Trophoblast cell (in vitro differentiated cells and primary cell): Measurements from ENCODE around the gene ASPG.
A peak's percentile ranks its signal among the peaks of the same experiment; 100 is the strongest.

Source experiments
- DNase-seq, 2 donors: peaks; one replicate each; pipeline ENCODE4 v3.0.0-alpha.2; 2016
- H2AFZ ChIP-seq: 2 replicates; pipeline ENCODE4 v1.6.1; 2013; ENCODE audit warnings: low read length, moderate library complexity, mild to moderate bottlenecking; ENCODE audit not compliant: insufficient read depth, poor library complexity
- H2AK5ac ChIP-seq: 2 replicates; pipeline ENCODE4 v1.6.1; 2013; ENCODE audit warnings: mild to moderate bottlenecking, low read length
- H2BK120ac ChIP-seq: 2 replicates; pipeline ENCODE4 v1.6.1; 2013; ENCODE audit warnings: low read length, mild to moderate bottlenecking, moderate library complexity; ENCODE audit not compliant: insufficient read depth, poor library complexity
- H2BK12ac ChIP-seq: 2 replicates; pipeline ENCODE4 v1.6.1; 2013; ENCODE audit warnings: mild to moderate bottlenecking, low read length, moderate library complexity
- H2BK5ac ChIP-seq: 2 replicates; pipeline ENCODE4 v1.6.1; 2013; ENCODE audit warnings: low read length, low read depth, moderate library complexity, mild to moderate bottlenecking; ENCODE audit not compliant: poor library complexity
- H3K14ac ChIP-seq: 2 replicates; pipeline ENCODE4 v1.6.1; 2013; ENCODE audit warnings: mild to moderate bottlenecking, low read length
- H3K18ac ChIP-seq: 2 replicates; pipeline ENCODE4 v1.6.1; 2013; ENCODE audit warnings: mild to moderate bottlenecking, low read length
- H3K23ac ChIP-seq: 2 replicates; pipeline ENCODE4 v1.6.1; 2013; ENCODE audit warnings: low read length
- H3K27ac ChIP-seq: 2 replicates; pipeline ENCODE4 v1.5.1; 2013; ENCODE audit warnings: low read depth, mild to moderate bottlenecking, inconsistent platforms, low read length, moderate library complexity
- H3K27me3 ChIP-seq: 2 replicates; pipeline ENCODE4 v1.6.1; 2013; ENCODE audit warnings: inconsistent platforms, mild to moderate bottlenecking, low read length, moderate library complexity; ENCODE audit not compliant: insufficient read depth
- H3K36me3 ChIP-seq, 2 experiments: 1 replicate in 1 of 2; 2 replicates in 1 of 2; pipeline ENCODE4 v1.6.1; 2013; ENCODE audit warnings: low read length in 2 of 2, mild to moderate bottlenecking in 2 of 2, moderate library complexity in 1 of 2; ENCODE audit not compliant: insufficient read depth in 2 of 2, control insufficient read depth in 1 of 2
- H3K4ac ChIP-seq: 2 replicates; pipeline ENCODE4 v1.6.1; 2013; ENCODE audit warnings: low read depth, mild to moderate bottlenecking, low read length, moderate library complexity
- H3K4me1 ChIP-seq, 2 experiments: 1 replicate in 1 of 2; 2 replicates in 1 of 2; pipeline ENCODE4 v1.6.1; 2013; ENCODE audit warnings: low read length in 2 of 2, mild to moderate bottlenecking in 2 of 2, moderate library complexity in 1 of 2; ENCODE audit not compliant: insufficient read depth in 2 of 2, control insufficient read depth in 1 of 2
- H3K4me2 ChIP-seq: 2 replicates; pipeline ENCODE4 v1.6.1; 2013; ENCODE audit warnings: inconsistent platforms, mild to moderate bottlenecking, low read length, moderate library complexity
- H3K4me3 ChIP-seq: 2 replicates; pipeline ENCODE4 v1.5.1; 2013; ENCODE audit warnings: mild to moderate bottlenecking, low read depth, low read length, inconsistent platforms
- H3K79me1 ChIP-seq: one replicate; pipeline ENCODE4 v1.6.1; 2013; ENCODE audit warnings: low read length
- H3K79me2 ChIP-seq: 2 replicates; pipeline ENCODE4 v1.6.1; 2013; ENCODE audit warnings: low read length, mild to moderate bottlenecking; ENCODE audit not compliant: control insufficient read depth, insufficient read depth, poor library complexity
- H3K9ac ChIP-seq: 2 replicates; pipeline ENCODE4 v1.6.1; 2013; ENCODE audit warnings: mild to moderate bottlenecking, low read length
- H3K9me3 ChIP-seq: 2 replicates; pipeline ENCODE4 v1.6.1; 2013; ENCODE audit warnings: low read depth, mild to moderate bottlenecking, control low read depth, inconsistent platforms, low read length; ENCODE audit not compliant: insufficient read depth
- H4K12ac ChIP-seq: 2 replicates; pipeline ENCODE4 v1.6.1; 2013; ENCODE audit warnings: low read depth, mild to moderate bottlenecking, low read length, moderate library complexity
- H4K8ac ChIP-seq: 2 replicates; pipeline ENCODE4 v1.6.1; 2013; ENCODE audit warnings: low read depth, mild to moderate bottlenecking, low read length, moderate library complexity
- H4K91ac ChIP-seq: one replicate; pipeline ENCODE4 v1.6.1; 2013; ENCODE audit warnings: low read depth, mild to moderate bottlenecking, low read length, moderate library complexity
- WGBS: extraction: QIAGEN DNeasy Blood & Tissue Kit; methylation state at CpG from one replicate; pipeline ENCODE4 v1.1.7; 2013; ENCODE audit warnings: missing lambda C conversion rate; ENCODE audit not compliant: insufficient read length, insufficient coverage; ENCODE audit errors: extremely low coverage; 5-methylcytosine and 5-hydroxymethylcytosine counted together

The ASPG gene

GRCh38 chr14:104129556-104129955 is 44.1 kb downstream of the ASPG start:
- no peak overlapping the region for H3K9ac ChIP-seq
- H4K91ac ChIP-seq, result no peak overlapping the region
- H3K36me3 ChIP-seq, result no peaks in the 10 kb centered on the region
- no peak overlapping the region for H3K4me2 ChIP-seq
- H2AK5ac ChIP-seq, result no peak overlapping the region
- WGBS, result no CpG with 5 or more reads among the region's 1 CpG
- H2BK120ac ChIP-seq, result no peak overlapping the region
- no peak overlapping the region for H3K4me3 ChIP-seq
- no peaks in the 10 kb centered on the region for H3K79me2 ChIP-seq
- no peak for DNase-seq
- no peaks in the 10 kb centered on the region for H3K4me1 ChIP-seq
- no peaks in the 10 kb centered on the region for H3K27me3 ChIP-seq
- no peak overlapping the region for H4K8ac ChIP-seq
- no peak overlapping the region for H4K12ac ChIP-seq
- H3K79me1 ChIP-seq, result no peaks in the 10 kb centered on the region
- no peak overlapping the region for H2BK5ac ChIP-seq
- peaks cover 5% of the 10 kb centered on the region for H3K9me3 ChIP-seq
- H3K14ac ChIP-seq, result no peak overlapping the region
- no peak overlapping the region for H3K18ac ChIP-seq
- H3K23ac ChIP-seq, result no peak overlapping the region
- no peak overlapping the region for H2AFZ ChIP-seq
- no peak overlapping the region for H2BK12ac ChIP-seq
- no peak overlapping the region for H3K4ac ChIP-seq
- H3K27ac ChIP-seq, result no peak overlapping the region

GRCh38 chr14:104130974-104131651 is 45.6 kb downstream of the ASPG start:
- Histone ChIP-seq H2AK5ac (no peak overlapping the region), H3K18ac (no peak overlapping the region), H3K36me3 (no peaks in the 10 kb centered on the region), H2BK120ac (no peak overlapping the region), H3K4me3 (no peak overlapping the region), H3K79me1 (no peaks in the 10 kb centered on the region), H3K4me2 (no peak overlapping the region), H3K23ac (no peak overlapping the region), H2BK5ac (no peak overlapping the region), H2AFZ (no peak overlapping the region), H3K27me3 (peaks cover 13% of the 10 kb centered on the region), H4K91ac (no peak overlapping the region), H4K12ac (no peak overlapping the region), H3K4ac (no peak overlapping the region), H4K8ac (no peak overlapping the region), H3K27ac (no peak overlapping the region), H3K9ac (no peak overlapping the region), H2BK12ac (no peak overlapping the region), H3K4me1 (peaks cover 0 to 5% of the 10 kb centered on the region in 2 experiments), H3K79me2 (no peaks in the 10 kb centered on the region), H3K9me3 (peaks cover 10% of the 10 kb centered on the region), H3K14ac (no peak overlapping the region)
- peak in 1 of 2 donors; percentile 77 for DNase-seq
- WGBS, result no CpG with 5 or more reads among the region's 11 CpGs

- no peak overlapping the region for H3K4ac ChIP-seq
- H3K27ac ChIP-seq, result no peak overlapping the region
- H3K9me3 ChIP-seq, result peaks cover 9% of the 10 kb centered on the region
- no peak overlapping the region for H3K9ac ChIP-seq
- H3K27me3 ChIP-seq, result peaks cover 23% of the 10 kb centered on the region
- no peak overlapping the region for H4K8ac ChIP-seq
- H3K4me1 ChIP-seq, result peaks cover 0 to 10% of the 10 kb centered on the region in 2 experiments
- H3K4me2 ChIP-seq, result no peak overlapping the region
- no peak overlapping the region for H2BK120ac ChIP-seq
- no CpG with 5 or more reads among the region's 23 CpGs for WGBS
- no peak for DNase-seq
- H3K14ac ChIP-seq, result no peak overlapping the region
- no peak overlapping the region for H2AK5ac ChIP-seq
- no peak overlapping the region for H2BK5ac ChIP-seq
- H3K79me2 ChIP-seq, result no peaks in the 10 kb centered on the region
- H3K23ac ChIP-seq, result no peak overlapping the region
- no peak overlapping the region for H4K12ac ChIP-seq
- no peak overlapping the region for H3K4me3 ChIP-seq
- H3K18ac ChIP-seq, result no peak overlapping the region
- no peak overlapping the region for H2BK12ac ChIP-seq
- no peak overlapping the region for H2AFZ ChIP-seq
- H4K91ac ChIP-seq, result no peak overlapping the region
- no peaks in the 10 kb centered on the region for H3K36me3 ChIP-seq
- no peaks in the 10 kb centered on the region for H3K79me1 ChIP-seq
Observed at GRCh38 chr14:104131968-104132732, 46.6 kb downstream of the ASPG start.

- Histone ChIP-seq H3K79me1 (no peaks in the 10 kb centered on the region), H3K4me1 (peaks cover 0 to 14% of the 10 kb centered on the region in 2 experiments), H4K8ac (no peak overlapping the region), H2BK12ac (no peak overlapping the region), H2BK120ac (no peak overlapping the region), H3K9me3 (peaks cover 7% of the 10 kb centered on the region), H2AFZ (no peak overlapping the region), H3K36me3 (no peaks in the 10 kb centered on the region), H3K9ac (no peak overlapping the region), H4K91ac (no peak overlapping the region), H2BK5ac (no peak overlapping the region), H4K12ac (no peak overlapping the region), H3K4me3 (no peak overlapping the region), H2AK5ac (no peak overlapping the region), H3K27me3 (peaks cover 25% of the 10 kb centered on the region), H3K4me2 (no peak overlapping the region), H3K27ac (no peak overlapping the region), H3K14ac (no peak overlapping the region), H3K23ac (no peak overlapping the region), H3K79me2 (peaks cover 2% of the 10 kb centered on the region), H3K18ac (no peak overlapping the region), H3K4ac (no peak overlapping the region)
- WGBS, result no CpG with 5 or more reads among the region's 7 CpGs
- DNase-seq, result no peak
Observed at GRCh38 chr14:104132981-104133380, 47.5 kb downstream of the ASPG start.
